ENCODE measurements around the gene TFR2. TPM values are rescaled to one million over a fixed set of nuclear protein-coding genes. Genes with fewer than 3 reads are reported as not detected.
A peak's percentile ranks its signal among the peaks of the same experiment; 100 is the strongest.

TFR2 gene
- polyA plus RNA-seq, 1 experiment = 0.49 TPM

- POLR2A ChIA-PET = no interaction called here
- CTCF ChIA-PET = interaction anchor here (0.6 to 1.8 kb wide), 21 partner anchors 9 to 242 kb away, joined by 3 to 8 read pairs (median 4); partner anchors contain the start of genes ACTL6B, FBXO24, GNB2 and LRCH4
- no peak for DNase-seq (ENCODE audit: low read depth)
Observed at GRCh38 chr7:100632951-100633717, 8.2 kb downstream of the TFR2 start.

GRCh38 chr7:100630066-100630465 is 11.3 kb downstream of the TFR2 start:
- no peak for TF ChIP-seq CTCF (IDR thresholded peaks at IDR 0.05; ENCODE audit: insufficient read depth, low read depth, low read length)
- Histone ChIP-seq H3K27me3 (ENCODE audit: control insufficient read depth, insufficient read depth, low read length) (peaks cover 2% of the 10 kb centered on the region; the same call in 1 of the 2 replicates), H3K36me3 (ENCODE audit: control insufficient read depth, insufficient read depth, low read length) (no peaks in the 10 kb centered on the region), H3K4me3 (ENCODE audit: low read depth, low read length) (no peak overlapping the region)
- POLR2A ChIA-PET = no interaction called here
- no peak for DNase-seq (ENCODE audit: low read depth)
- CTCF ChIA-PET = interaction anchor here (0.6 to 1.2 kb wide), 3 partner anchors 19 to 62 kb away, joined by 3 to 4 read pairs (median 4); no protein-coding TSS in a partner anchor

More at GRCh38 chr7:100632951-100633717, 8.2 kb downstream of the TFR2 start:
- peak; percentile 70 for TF ChIP-seq CTCF (IDR thresholded peaks at IDR 0.05; ENCODE audit: insufficient read depth, low read depth, low read length)
- peak overlapping the region; percentile 42 for H3K4me3 ChIP-seq (ENCODE audit: low read depth, low read length)
- no peaks in the 10 kb centered on the region for H3K36me3 ChIP-seq (ENCODE audit: control insufficient read depth, insufficient read depth, low read length)
- H3K27me3 ChIP-seq (ENCODE audit: control insufficient read depth, insufficient read depth, low read length) = peaks cover 2% of the 10 kb centered on the region; the same call in 1 of the 2 replicates

GRCh38 chr7:100629117-100629716 is 12.1 kb downstream of the TFR2 start:
- Histone ChIP-seq H3K27me3 (ENCODE audit: control insufficient read depth, insufficient read depth, low read length) (peaks cover 2% of the 10 kb centered on the region; the same call in 1 of the 2 replicates), H3K4me3 (ENCODE audit: low read depth, low read length) (no peak overlapping the region), H3K36me3 (ENCODE audit: control insufficient read depth, insufficient read depth, low read length) (no peaks in the 10 kb centered on the region)
- ChIA-PET CTCF (interaction anchor here (0.6 to 1.2 kb wide), 2 partner anchors 12 to 277 kb away, joined by 3 to 4 read pairs; no protein-coding TSS in a partner anchor), POLR2A (no interaction called here)
- peak; percentile 38 for TF ChIP-seq CTCF (IDR thresholded peaks at IDR 0.05; ENCODE audit: insufficient read depth, low read depth, low read length)
- no peak for DNase-seq (ENCODE audit: low read depth)

- ChIA-PET CTCF (interaction anchor here (1.1 kb wide), 1 partner anchor 65 kb away, joined by 4 read pairs; no protein-coding TSS in a partner anchor), POLR2A (interaction anchor here (1.0 kb wide), 1 partner anchor 15 kb away, joined by 3 read pairs; the partner anchor contains the start of gene MOSPD3)
- Histone ChIP-seq H3K27me3 (ENCODE audit: control insufficient read depth, insufficient read depth, low read length) (no peaks in the 10 kb centered on the region), H3K4me3 (ENCODE audit: low read depth, low read length) (no peak overlapping the region), H3K36me3 (ENCODE audit: control insufficient read depth, insufficient read depth, low read length) (no peaks in the 10 kb centered on the region)
- no peak for DNase-seq (ENCODE audit: low read depth)
- TF ChIP-seq CTCF (IDR thresholded peaks at IDR 0.05; ENCODE audit: insufficient read depth, low read depth, low read length) = no peak
Observed at GRCh38 chr7:100627238-100627549, 14.2 kb downstream of the TFR2 start.

All from BJ (cell line).